HEK293 (cell line): ENCODE measurements around the gene TSC2.

Experiments used
- CTCF ChIA-PET: fragments of 350-600 bp; formaldehyde crosslinking; extraction: SDS; loops from one replicate; lab custom pipeline; 2021; ENCODE audit warnings: antibody characterized with exemption; lab: Yijun Ruan, JAX
- POLR2A ChIA-PET: fragments of 300-600 bp; formaldehyde crosslinking; extraction: SDS; loops from one replicate; lab custom pipeline; 2020; ENCODE audit warnings: antibody characterized with exemption, inconsistent platforms; lab: Yijun Ruan, JAX
- H3K27ac ChIP-seq: fragments of 200-500 bp; sonication (Bioruptor generic); 2 replicates; pipeline ENCODE4 v1.5.1; 2014; ENCODE audit warnings: low read depth, low read length, control low read depth, inconsistent platforms; ENCODE audit errors: extremely low read depth
- H3K36me3 ChIP-seq, 2 experiments: fragments of 200-500 bp in 1 of 2; sonication (Bioruptor generic) in 1 of 2; 1 replicate in 1 of 2; 2 replicates in 1 of 2; pipeline ENCODE4 v1.5.1; 2014 to 2017; ENCODE audit warnings: inconsistent platforms in 2 of 2, low read length in 2 of 2; ENCODE audit not compliant: control insufficient read depth in 2 of 2, insufficient read depth in 1 of 2
- H3K4me1 ChIP-seq: fragments of 200-500 bp; sonication (Bioruptor generic); 2 replicates; pipeline ENCODE4 v1.5.1; 2014; ENCODE audit warnings: mild to moderate bottlenecking, low read length, inconsistent platforms; ENCODE audit not compliant: control insufficient read depth, insufficient read depth
- H3K4me3 ChIP-seq: 2 replicates; pipeline ENCODE4 v1.5.1; 2011; ENCODE audit warnings: low read depth, mild to moderate bottlenecking, control low read depth, low read length, moderate library complexity
- H3K9me3 ChIP-seq: fragments of 200-500 bp; sonication (Bioruptor generic); 2 replicates; pipeline ENCODE4 v1.5.1; 2014; ENCODE audit warnings: low read depth, low read length, inconsistent platforms; ENCODE audit not compliant: control insufficient read depth, insufficient read depth
- REPIN1 ChIP-seq: fragments of 450-650 bp; formaldehyde crosslinking; IDR thresholded peaks from 2 replicates; pipeline ENCODE4 v1.5.1; 2017; ENCODE audit warnings: missing biosample characterization, missing genetic modification characterization, low read depth
- SCRT2 ChIP-seq: fragments of 450-650 bp; formaldehyde crosslinking; IDR thresholded peaks from 2 replicates; pipeline ENCODE4 v1.5.1; 2016; ENCODE audit warnings: missing biosample characterization, missing genetic modification characterization
- YY1 ChIP-seq: fragments of 450-650 bp; formaldehyde crosslinking; IDR thresholded peaks from 2 replicates; pipeline ENCODE4 v1.5.1; 2018; ENCODE audit warnings: missing biosample characterization, missing genetic modification characterization
- ZBTB7A ChIP-seq: fragments of 450-650 bp; formaldehyde crosslinking; IDR thresholded peaks from 2 replicates; pipeline ENCODE4 v1.5.1; 2016; ENCODE audit warnings: low read depth, missing biosample characterization, missing genetic modification characterization
- ZNF132 ChIP-seq: fragments of 450-650 bp; formaldehyde crosslinking; IDR thresholded peaks from 2 replicates; pipeline ENCODE4 v1.5.1; 2017; ENCODE audit warnings: missing biosample characterization, missing genetic modification characterization, borderline replicate concordance
- ZNF155 ChIP-seq: fragments of 450-650 bp; formaldehyde crosslinking; IDR thresholded peaks from 2 replicates; pipeline ENCODE4 v1.5.1; 2016; ENCODE audit warnings: missing biosample characterization, missing genetic modification characterization
- ZNF184 ChIP-seq: fragments of 450-650 bp; IDR thresholded peaks from 2 replicates; pipeline ENCODE4 v1.5.1; 2018; ENCODE audit warnings: missing biosample characterization, mild to moderate bottlenecking, missing genetic modification characterization
- ZNF248 ChIP-seq: fragments of 450-650 bp; formaldehyde crosslinking; IDR thresholded peaks from 2 replicates; pipeline ENCODE4 v1.5.1; 2017; ENCODE audit warnings: missing biosample characterization, missing genetic modification characterization
- ZNF266 ChIP-seq: fragments of 450-650 bp; formaldehyde crosslinking; IDR thresholded peaks from 2 replicates; pipeline ENCODE4 v1.5.1; 2016; ENCODE audit warnings: missing biosample characterization, missing genetic modification characterization, low read depth
- ZNF292 ChIP-seq: fragments of 450-650 bp; formaldehyde crosslinking; IDR thresholded peaks from 2 replicates; pipeline ENCODE4 v1.5.1; 2016; ENCODE audit warnings: low read depth, missing biosample characterization, missing genetic modification characterization, borderline replicate concordance
- ZNF350 ChIP-seq: fragments of 450-650 bp; formaldehyde crosslinking; IDR thresholded peaks from 2 replicates; pipeline ENCODE4 v1.5.0; 2017; ENCODE audit warnings: missing biosample characterization, mild to moderate bottlenecking, missing genetic modification characterization
- ZNF391 ChIP-seq: fragments of 450-650 bp; formaldehyde crosslinking; IDR thresholded peaks from 2 replicates; pipeline ENCODE4 v1.5.1; 2016; ENCODE audit warnings: low read depth, missing biosample characterization, missing genetic modification characterization, borderline replicate concordance
- ZNF529 ChIP-seq: fragments of 450-650 bp; formaldehyde crosslinking; IDR thresholded peaks from 2 replicates; pipeline ENCODE4 v1.5.1; 2017; ENCODE audit warnings: missing genetic modification characterization, missing biosample characterization; ENCODE audit not compliant: insufficient replicate concordance
- ZNF544 ChIP-seq: fragments of 450-650 bp; formaldehyde crosslinking; IDR thresholded peaks from 2 replicates; pipeline ENCODE4 v1.5.0; 2017; ENCODE audit warnings: missing biosample characterization, missing genetic modification characterization
- ZNF555 ChIP-seq: fragments of 450-650 bp; formaldehyde crosslinking; conservative IDR thresholded peaks from 2 replicates; pipeline ENCODE4 v1.5.1; 2017; ENCODE audit warnings: missing biosample characterization, mild to moderate bottlenecking, missing genetic modification characterization, inconsistent platforms
- ZNF654 ChIP-seq: fragments of 450-650 bp; formaldehyde crosslinking; IDR thresholded peaks from 2 replicates; pipeline ENCODE4 v1.5.1; 2016; ENCODE audit warnings: low read depth, missing biosample characterization, missing genetic modification characterization
- ZNF664 ChIP-seq: fragments of 450-650 bp; formaldehyde crosslinking; IDR thresholded peaks from 2 replicates; pipeline ENCODE4 v1.5.1; 2016; ENCODE audit warnings: missing biosample characterization, missing genetic modification characterization
- ZNF670 ChIP-seq: fragments of 450-650 bp; formaldehyde crosslinking; IDR thresholded peaks from 2 replicates; pipeline ENCODE4 v1.5.1; 2016; ENCODE audit warnings: missing biosample characterization, missing genetic modification characterization, low read depth
- ZNF692 ChIP-seq: fragments of 450-650 bp; formaldehyde crosslinking; IDR thresholded peaks from 2 replicates; pipeline ENCODE4 v1.5.1; 2016; ENCODE audit warnings: missing biosample characterization, missing genetic modification characterization
- ZNF747 ChIP-seq: fragments of 450-650 bp; formaldehyde crosslinking; IDR thresholded peaks from 2 replicates; pipeline ENCODE4 v1.5.1; 2016; ENCODE audit warnings: missing biosample characterization, missing genetic modification characterization
- TF ChIP-seq, protein P1 (sequence below): fragments of 450-650 bp; formaldehyde crosslinking; IDR thresholded peaks from 2 replicates; pipeline ENCODE4 v1.5.1; 2016; ENCODE audit warnings: missing biosample characterization, missing genetic modification characterization
- TF ChIP-seq, protein P2 (sequence below): fragments of 450-650 bp; formaldehyde crosslinking; optimal IDR thresholded peaks from 2 replicates; pipeline ENCODE3; 2016; ENCODE audit warnings: missing biosample characterization, mild to moderate bottlenecking, missing genetic modification characterization

The TSC2 gene

DNA sequence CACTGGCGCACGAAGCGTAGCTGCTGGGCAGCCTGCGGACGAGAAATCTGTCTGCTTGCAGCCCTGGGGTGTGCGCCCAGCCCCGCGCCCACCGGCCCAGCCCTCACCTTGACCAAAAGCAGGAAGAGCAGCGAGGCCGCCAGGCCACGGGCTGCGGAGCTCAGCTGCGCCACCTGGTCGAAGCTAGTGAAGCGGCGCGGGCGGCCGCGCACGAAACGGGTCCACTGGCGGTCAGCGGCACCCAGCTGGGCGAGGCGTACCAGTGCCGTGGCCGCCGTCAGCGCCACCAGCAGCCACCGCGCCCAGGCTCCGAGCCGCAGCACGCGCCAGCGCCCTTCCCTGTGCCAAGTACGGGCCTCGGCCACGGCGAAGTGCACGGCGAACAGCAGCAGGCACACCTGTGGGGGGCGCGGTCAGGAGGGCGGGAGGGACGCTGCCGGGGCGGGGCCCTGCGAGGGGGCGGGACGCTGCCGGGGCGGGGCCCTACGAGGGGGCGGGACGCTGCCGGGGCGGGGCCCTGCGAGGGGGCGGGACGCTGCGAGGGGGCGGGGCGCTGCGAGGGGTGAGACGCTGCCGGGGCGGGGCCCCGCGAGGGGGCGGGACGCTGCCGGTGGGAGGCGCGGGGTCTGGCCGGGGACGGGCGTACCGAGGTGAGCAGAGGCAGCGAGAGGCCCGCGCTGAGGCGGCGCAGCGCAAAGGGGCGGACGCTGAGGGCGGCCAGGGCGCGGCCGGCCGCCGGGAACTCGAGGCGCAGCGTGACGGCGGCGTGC is 43.2 kb downstream of the TSC2 start:
- Histone ChIP-seq H3K4me1 (no peaks in the 10 kb centered on the region), H3K27ac (no peak overlapping the region), H3K9me3 (no peaks in the 10 kb centered on the region), H3K4me3 (no peak overlapping the region)
- POLR2A ChIA-PET: no interaction called here
- TF ChIP-seq ZNF529 (tag by site-specific recombination) (no peak), REPIN1 (tag by site-specific recombination) (no peak), ZNF692 (tag by site-specific recombination) (no peak), ZNF654 (tag by site-specific recombination) (no peak), ZNF155 (no peak), ZNF266 (tag by site-specific recombination) (no peak), ZNF292 (tag by site-specific recombination) (no peak), ZNF747 (tag by site-specific recombination) (no peak)
- TF ChIP-seq, protein P1, sequence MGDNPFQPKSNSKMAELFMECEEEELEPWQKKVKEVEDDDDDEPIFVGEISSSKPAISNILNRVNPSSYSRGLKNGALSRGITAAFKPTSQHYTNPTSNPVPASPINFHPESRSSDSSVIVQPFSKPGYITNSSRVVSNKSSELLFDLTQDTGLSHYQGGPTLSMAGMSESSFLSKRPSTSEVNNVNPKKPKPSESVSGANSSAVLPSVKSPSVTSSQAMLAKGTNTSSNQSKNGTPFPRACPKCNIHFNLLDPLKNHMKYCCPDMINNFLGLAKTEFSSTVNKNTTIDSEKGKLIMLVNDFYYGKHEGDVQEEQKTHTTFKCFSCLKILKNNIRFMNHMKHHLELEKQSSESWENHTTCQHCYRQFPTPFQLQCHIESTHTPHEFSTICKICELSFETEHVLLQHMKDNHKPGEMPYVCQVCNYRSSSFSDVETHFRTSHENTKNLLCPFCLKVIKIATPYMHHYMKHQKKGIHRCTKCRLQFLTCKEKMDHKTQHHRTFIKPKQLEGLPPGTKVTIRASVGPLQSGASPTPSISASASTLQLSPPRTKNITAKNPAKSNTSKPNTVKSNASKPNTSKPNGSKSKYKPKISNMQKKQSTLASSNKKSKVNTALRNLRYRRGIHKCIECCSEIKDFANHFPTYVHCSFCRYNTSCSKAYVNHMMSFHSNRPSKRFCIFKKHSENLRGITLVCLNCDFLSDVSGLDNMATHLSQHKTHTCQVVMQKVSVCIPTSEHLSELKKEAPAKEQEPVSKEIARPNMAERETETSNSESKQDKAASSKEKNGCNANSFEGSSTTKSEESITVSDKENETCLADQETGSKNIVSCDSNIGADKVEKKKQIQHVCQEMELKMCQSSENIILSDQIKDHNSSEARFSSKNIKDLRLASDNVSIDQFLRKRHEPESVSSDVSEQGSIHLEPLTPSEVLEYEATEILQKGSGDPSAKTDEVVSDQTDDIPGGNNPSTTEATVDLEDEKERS (tag by site-specific recombination): no peak
- TF ChIP-seq, protein P2, sequence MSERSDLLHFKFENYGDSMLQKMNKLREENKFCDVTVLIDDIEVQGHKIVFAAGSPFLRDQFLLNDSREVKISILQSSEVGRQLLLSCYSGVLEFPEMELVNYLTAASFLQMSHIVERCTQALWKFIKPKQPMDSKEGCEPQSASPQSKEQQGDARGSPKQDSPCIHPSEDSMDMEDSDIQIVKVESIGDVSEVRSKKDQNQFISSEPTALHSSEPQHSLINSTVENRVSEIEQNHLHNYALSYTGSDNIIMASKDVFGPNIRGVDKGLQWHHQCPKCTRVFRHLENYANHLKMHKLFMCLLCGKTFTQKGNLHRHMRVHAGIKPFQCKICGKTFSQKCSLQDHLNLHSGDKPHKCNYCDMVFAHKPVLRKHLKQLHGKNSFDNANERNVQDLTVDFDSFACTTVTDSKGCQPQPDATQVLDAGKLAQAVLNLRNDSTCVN (tag by site-specific recombination): no peak
- TF ChIP-seq, all 188 proteins: peak for 0
- CTCF ChIA-PET: interaction anchor here (0.6 kb wide), 1 partner anchor 24 kb away, joined by 6 read pairs; no protein-coding TSS in a partner anchor
- peaks cover 0 to 92% of the 10 kb centered on the region in 2 experiments; a peak in 1 of 3 replicates for H3K36me3 ChIP-seq

DNA sequence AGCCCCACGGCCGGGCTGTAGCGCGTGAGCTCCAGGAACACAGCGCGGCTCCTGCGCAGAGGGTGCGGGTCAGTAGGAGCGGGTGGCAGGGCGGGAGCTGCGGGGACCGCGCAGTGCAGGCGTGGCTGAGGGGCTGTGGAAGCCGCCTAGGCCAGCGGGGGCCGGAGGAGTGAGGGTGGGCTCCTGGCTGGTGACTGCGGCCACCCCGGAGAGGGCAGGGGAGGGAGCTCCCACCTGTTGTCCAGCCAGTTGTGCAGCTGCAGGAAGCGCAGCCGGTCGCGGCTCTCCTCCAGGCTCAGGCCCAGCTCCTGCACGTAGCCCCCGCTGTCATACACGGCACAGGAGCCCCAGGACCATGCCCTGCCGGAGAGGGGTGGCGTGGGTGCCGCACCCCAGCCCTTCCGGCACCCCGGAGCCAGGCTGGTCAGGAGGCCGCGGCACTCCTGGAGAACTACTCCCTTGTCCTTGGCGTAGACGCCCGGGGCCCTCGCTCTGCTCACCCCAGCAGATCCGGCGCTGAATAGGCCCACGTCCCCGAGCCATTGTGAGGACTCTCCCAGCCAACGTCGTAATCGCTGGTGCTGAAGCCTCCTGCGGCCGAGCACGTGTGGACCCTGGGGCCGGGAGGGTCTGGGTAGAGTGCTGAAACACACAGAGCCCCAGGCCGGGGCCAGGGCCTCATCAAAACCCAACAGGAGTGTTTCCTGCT is 43.9 kb downstream of the TSC2 start:
- Histone ChIP-seq H3K9me3 (no peaks in the 10 kb centered on the region), H3K4me1 (no peaks in the 10 kb centered on the region), H3K4me3 (no peak overlapping the region), H3K36me3 (peaks cover 0 to 89% of the 10 kb centered on the region in 2 experiments; a peak in 1 of 3 replicates), H3K27ac (no peak overlapping the region)
- TF ChIP-seq SCRT2 (tag by site-specific recombination) (peak; percentile 74; the same call in 1 of the 2 replicates), ZNF132 (no peak)
- CTCF ChIA-PET: no interaction called here
- POLR2A ChIA-PET: no interaction called here

DNA sequence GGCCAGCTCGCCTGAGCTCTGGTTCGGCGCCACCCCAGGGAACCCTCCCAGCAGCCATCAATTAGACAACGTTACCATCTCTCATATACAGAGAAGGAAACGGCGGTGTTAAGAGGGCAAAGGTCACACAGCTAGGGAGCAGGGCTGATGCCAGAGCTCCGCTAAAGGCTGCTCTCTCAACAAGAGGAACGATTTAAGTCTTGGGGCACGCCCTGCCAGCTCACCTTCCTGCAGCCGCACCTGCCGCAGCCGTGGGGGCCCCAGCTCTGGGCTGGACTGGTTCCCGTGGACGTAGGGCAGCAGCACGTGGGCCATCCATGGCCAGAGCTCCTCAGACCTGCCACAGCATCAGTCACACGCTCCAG is 44.5 kb downstream of the TSC2 start:
- Histone ChIP-seq H3K27ac (no peak overlapping the region), H3K9me3 (no peaks in the 10 kb centered on the region), H3K4me3 (no peak overlapping the region), H3K36me3 (peaks cover 0 to 87% of the 10 kb centered on the region in 2 experiments; a peak in 1 of 3 replicates), H3K4me1 (no peaks in the 10 kb centered on the region)
- ChIA-PET POLR2A (no interaction called here), CTCF (no interaction called here)
- no peak for TF ChIP-seq ZBTB7A (tag by site-specific recombination)
- no peak for TF ChIP-seq ZNF391 (tag by site-specific recombination)
- TF ChIP-seq ZNF544 (tag by site-specific recombination): no peak
- TF ChIP-seq ZNF670 (tag by site-specific recombination): no peak
- no peak for TF ChIP-seq ZNF248 (tag by site-specific recombination)
- no peak for TF ChIP-seq ZNF664 (tag by site-specific recombination)
- no peak for TF ChIP-seq ZNF350
- no peak for TF ChIP-seq ZNF155
- TF ChIP-seq YY1: no peak
- no peak for TF ChIP-seq ZNF529 (tag by site-specific recombination)
- no peak for TF ChIP-seq ZNF555 (tag by site-specific recombination)
- no peak for TF ChIP-seq ZNF184 (tag by site-specific recombination)
